SK-N-SH treated with all-trans-retinoic acid at 6 μM for 48 hours (cell line): ENCODE data around the gene SNPH.
A peak's percentile ranks its signal among the peaks of the same experiment; 100 is the strongest.

ENCODE experiments used
- ATAC-seq: fragments of 200-7000 bp; cut with Tn5 transposase; 3 replicates; pipeline ENCODE4 v1.9.1; 2020; ENCODE audit warnings: mild to moderate bottlenecking, moderate library complexity
- ARNTL ChIP-seq: fragments of 450-650 bp; formaldehyde crosslinking; IDR thresholded peaks from 2 replicates; pipeline ENCODE4 v1.5.0; 2020; ENCODE audit warnings: low read depth, mild to moderate bottlenecking, moderate library complexity, borderline replicate concordance
- BACH2 ChIP-seq: fragments of 250-450 bp; sonication (Bioruptor Pico); IDR thresholded peaks from 2 replicates; pipeline ENCODE4 v1.9.0; 2021; ENCODE audit warnings: mild to moderate bottlenecking, borderline replicate concordance
- GLIS3 ChIP-seq: fragments of 250-450 bp; sonication (Bioruptor Pico); IDR thresholded peaks from 2 replicates; pipeline ENCODE4 v1.5.0; 2020; ENCODE audit warnings: mild to moderate bottlenecking, moderate library complexity
- ISL1 ChIP-seq: fragments of 250-450 bp; sonication (Bioruptor Pico); IDR thresholded peaks from 2 replicates; pipeline ENCODE4 v2.1.2; 2022; ENCODE audit warnings: mild to moderate bottlenecking, moderate library complexity
- OSR1 ChIP-seq: fragments of 250-450 bp; sonication (Bioruptor Pico); IDR thresholded peaks from 2 replicates; pipeline ENCODE4 v1.8.0; 2022; ENCODE audit warnings: moderate library complexity, mild to moderate bottlenecking, inconsistent platforms
- PPARA ChIP-seq: fragments of 250-450 bp; sonication (Bioruptor Pico); IDR thresholded peaks from 2 replicates; pipeline ENCODE4 v1.5.0; 2020; ENCODE audit warnings: mild to moderate bottlenecking, borderline replicate concordance
- RARB ChIP-seq: fragments of 250-450 bp; sonication (Bioruptor Pico); IDR thresholded peaks from 2 replicates; pipeline ENCODE4 v1.8.0; 2021; ENCODE audit warnings: mild to moderate bottlenecking, moderate library complexity
- SNAI2 ChIP-seq: fragments of 250-450 bp; sonication (Bioruptor Pico); IDR thresholded peaks from 2 replicates; pipeline ENCODE4 v1.5.0; 2020; ENCODE audit warnings: mild to moderate bottlenecking, moderate library complexity
- TCF4 ChIP-seq: fragments of 250-450 bp; sonication (Bioruptor Pico); IDR thresholded peaks from 2 replicates; pipeline ENCODE4 v1.8.0; 2021; ENCODE audit warnings: mild to moderate bottlenecking, moderate library complexity, borderline replicate concordance
- TOX ChIP-seq: fragments of 250-450 bp; sonication (Bioruptor Pico); IDR thresholded peaks from 2 replicates; pipeline ENCODE4 v1.8.0; 2021; ENCODE audit warnings: mild to moderate bottlenecking, moderate library complexity, borderline replicate concordance
- ZC3H10 ChIP-seq: fragments of 250-450 bp; sonication (Bioruptor Pico); IDR thresholded peaks from 2 replicates; pipeline ENCODE4 v1.5.1; 2021; ENCODE audit warnings: mild to moderate bottlenecking, moderate library complexity
- ZFP3 ChIP-seq: fragments of 250-450 bp; sonication (Bioruptor Pico); IDR thresholded peaks from 2 replicates; pipeline ENCODE4 v1.5.0; 2020; ENCODE audit warnings: mild to moderate bottlenecking, moderate library complexity
- ZFP30 ChIP-seq: fragments of 450-650 bp; formaldehyde crosslinking; IDR thresholded peaks from 2 replicates; pipeline ENCODE4 v1.5.0; 2022; ENCODE audit warnings: mild to moderate bottlenecking, moderate library complexity
- ZNF565 ChIP-seq: fragments of 450-650 bp; formaldehyde crosslinking; conservative IDR thresholded peaks from 2 replicates; pipeline ENCODE4 v1.5.0; 2020; ENCODE audit warnings: low read depth, mild to moderate bottlenecking, moderate library complexity
- ZNF70 ChIP-seq: fragments of 450-650 bp; formaldehyde crosslinking; IDR thresholded peaks from 2 replicates; pipeline ENCODE4 v1.5.0; 2020; ENCODE audit warnings: mild to moderate bottlenecking, moderate library complexity
- ZNF8 ChIP-seq: fragments of 450-650 bp; formaldehyde crosslinking; IDR thresholded peaks from 2 replicates; pipeline ENCODE4 v1.5.0; 2020; ENCODE audit warnings: mild to moderate bottlenecking, moderate library complexity
- TF ChIP-seq, protein P1 (sequence below): fragments of 250-450 bp; sonication (Bioruptor Pico); IDR thresholded peaks from 2 replicates; pipeline ENCODE4 v1.8.0; 2020; ENCODE audit warnings: mild to moderate bottlenecking, moderate library complexity, borderline replicate concordance
- TF ChIP-seq, protein P2 (sequence below): fragments of 250-450 bp; sonication (Bioruptor Pico); IDR thresholded peaks from 2 replicates; pipeline ENCODE4 v1.8.0; 2021; ENCODE audit warnings: low read depth, mild to moderate bottlenecking, moderate library complexity, borderline replicate concordance
- TF ChIP-seq, protein P3 (sequence below): fragments of 250-450 bp; sonication (Bioruptor Pico); IDR thresholded peaks from 2 replicates; pipeline ENCODE4 v1.5.1; 2020; ENCODE audit warnings: low read depth, mild to moderate bottlenecking, moderate library complexity
- TF ChIP-seq, protein P4 (sequence below): fragments of 250-450 bp; sonication (Bioruptor Pico); IDR thresholded peaks from 2 replicates; pipeline ENCODE4 v1.5.1; 2021; ENCODE audit warnings: mild to moderate bottlenecking, moderate library complexity
- TF ChIP-seq, protein P5 (sequence below): fragments of 250-450 bp; sonication (Bioruptor Pico); IDR thresholded peaks from 2 replicates; pipeline ENCODE4 v1.5.0; 2020; ENCODE audit warnings: mild to moderate bottlenecking, moderate library complexity

SNPH gene

GRCh38 chr20:1252416-1252815, 13.7 kb upstream of the SNPH start:
- no peak for TF ChIP-seq ZC3H10 (CRISPR knock-in tag)
- TF ChIP-seq, protein P1, sequence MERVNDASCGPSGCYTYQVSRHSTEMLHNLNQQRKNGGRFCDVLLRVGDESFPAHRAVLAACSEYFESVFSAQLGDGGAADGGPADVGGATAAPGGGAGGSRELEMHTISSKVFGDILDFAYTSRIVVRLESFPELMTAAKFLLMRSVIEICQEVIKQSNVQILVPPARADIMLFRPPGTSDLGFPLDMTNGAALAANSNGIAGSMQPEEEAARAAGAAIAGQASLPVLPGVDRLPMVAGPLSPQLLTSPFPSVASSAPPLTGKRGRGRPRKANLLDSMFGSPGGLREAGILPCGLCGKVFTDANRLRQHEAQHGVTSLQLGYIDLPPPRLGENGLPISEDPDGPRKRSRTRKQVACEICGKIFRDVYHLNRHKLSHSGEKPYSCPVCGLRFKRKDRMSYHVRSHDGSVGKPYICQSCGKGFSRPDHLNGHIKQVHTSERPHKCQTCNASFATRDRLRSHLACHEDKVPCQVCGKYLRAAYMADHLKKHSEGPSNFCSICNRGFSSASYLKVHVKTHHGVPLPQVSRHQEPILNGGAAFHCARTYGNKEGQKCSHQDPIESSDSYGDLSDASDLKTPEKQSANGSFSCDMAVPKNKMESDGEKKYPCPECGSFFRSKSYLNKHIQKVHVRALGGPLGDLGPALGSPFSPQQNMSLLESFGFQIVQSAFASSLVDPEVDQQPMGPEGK (CRISPR knock-in tag), result no peak
- no peak for TF ChIP-seq RARB (CRISPR knock-in tag)
- TF ChIP-seq ZNF8 (CRISPR knock-in tag), result no peak
- TF ChIP-seq, protein P2, sequence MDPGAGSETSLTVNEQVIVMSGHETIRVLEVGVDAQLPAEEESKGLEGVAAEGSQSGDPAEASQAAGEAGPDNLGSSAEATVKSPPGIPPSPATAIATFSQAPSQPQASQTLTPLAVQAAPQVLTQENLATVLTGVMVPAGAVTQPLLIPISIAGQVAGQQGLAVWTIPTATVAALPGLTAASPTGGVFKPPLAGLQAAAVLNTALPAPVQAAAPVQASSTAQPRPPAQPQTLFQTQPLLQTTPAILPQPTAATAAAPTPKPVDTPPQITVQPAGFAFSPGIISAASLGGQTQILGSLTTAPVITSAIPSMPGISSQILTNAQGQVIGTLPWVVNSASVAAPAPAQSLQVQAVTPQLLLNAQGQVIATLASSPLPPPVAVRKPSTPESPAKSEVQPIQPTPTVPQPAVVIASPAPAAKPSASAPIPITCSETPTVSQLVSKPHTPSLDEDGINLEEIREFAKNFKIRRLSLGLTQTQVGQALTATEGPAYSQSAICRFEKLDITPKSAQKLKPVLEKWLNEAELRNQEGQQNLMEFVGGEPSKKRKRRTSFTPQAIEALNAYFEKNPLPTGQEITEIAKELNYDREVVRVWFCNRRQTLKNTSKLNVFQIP (CRISPR knock-in tag), result no peak
- TF ChIP-seq BACH2 (CRISPR knock-in tag), result no peak
- TF ChIP-seq, protein P3, sequence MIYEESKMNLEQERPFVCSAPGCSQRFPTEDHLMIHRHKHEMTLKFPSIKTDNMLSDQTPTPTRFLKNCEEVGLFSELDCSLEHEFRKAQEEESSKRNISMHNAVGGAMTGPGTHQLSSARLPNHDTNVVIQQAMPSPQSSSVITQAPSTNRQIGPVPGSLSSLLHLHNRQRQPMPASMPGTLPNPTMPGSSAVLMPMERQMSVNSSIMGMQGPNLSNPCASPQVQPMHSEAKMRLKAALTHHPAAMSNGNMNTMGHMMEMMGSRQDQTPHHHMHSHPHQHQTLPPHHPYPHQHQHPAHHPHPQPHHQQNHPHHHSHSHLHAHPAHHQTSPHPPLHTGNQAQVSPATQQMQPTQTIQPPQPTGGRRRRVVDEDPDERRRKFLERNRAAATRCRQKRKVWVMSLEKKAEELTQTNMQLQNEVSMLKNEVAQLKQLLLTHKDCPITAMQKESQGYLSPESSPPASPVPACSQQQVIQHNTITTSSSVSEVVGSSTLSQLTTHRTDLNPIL (CRISPR knock-in tag), result no peak
- TF ChIP-seq PPARA, result no peak
- no peak for TF ChIP-seq OSR1 (CRISPR knock-in tag)
- no peak for TF ChIP-seq GLIS3 (CRISPR knock-in tag)
- TF ChIP-seq TCF4 (CRISPR knock-in tag), result no peak
- TF ChIP-seq ZFP3, result no peak
- no peak for TF ChIP-seq ZNF70
- TF ChIP-seq ZNF565 (CRISPR knock-in tag), result no peak
- TF ChIP-seq ARNTL, result no peak
- TF ChIP-seq, protein P4, sequence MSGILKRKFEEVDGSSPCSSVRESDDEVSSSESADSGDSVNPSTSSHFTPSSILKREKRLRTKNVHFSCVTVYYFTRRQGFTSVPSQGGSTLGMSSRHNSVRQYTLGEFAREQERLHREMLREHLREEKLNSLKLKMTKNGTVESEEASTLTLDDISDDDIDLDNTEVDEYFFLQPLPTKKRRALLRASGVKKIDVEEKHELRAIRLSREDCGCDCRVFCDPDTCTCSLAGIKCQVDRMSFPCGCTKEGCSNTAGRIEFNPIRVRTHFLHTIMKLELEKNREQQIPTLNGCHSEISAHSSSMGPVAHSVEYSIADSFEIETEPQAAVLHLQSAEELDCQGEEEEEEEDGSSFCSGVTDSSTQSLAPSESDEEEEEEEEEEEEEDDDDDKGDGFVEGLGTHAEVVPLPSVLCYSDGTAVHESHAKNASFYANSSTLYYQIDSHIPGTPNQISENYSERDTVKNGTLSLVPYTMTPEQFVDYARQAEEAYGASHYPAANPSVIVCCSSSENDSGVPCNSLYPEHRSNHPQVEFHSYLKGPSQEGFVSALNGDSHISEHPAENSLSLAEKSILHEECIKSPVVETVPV (CRISPR knock-in tag), result no peak
- TF ChIP-seq ISL1 (CRISPR knock-in tag), result no peak
- TF ChIP-seq SNAI2 (CRISPR knock-in tag), result no peak
- TF ChIP-seq, protein P5, sequence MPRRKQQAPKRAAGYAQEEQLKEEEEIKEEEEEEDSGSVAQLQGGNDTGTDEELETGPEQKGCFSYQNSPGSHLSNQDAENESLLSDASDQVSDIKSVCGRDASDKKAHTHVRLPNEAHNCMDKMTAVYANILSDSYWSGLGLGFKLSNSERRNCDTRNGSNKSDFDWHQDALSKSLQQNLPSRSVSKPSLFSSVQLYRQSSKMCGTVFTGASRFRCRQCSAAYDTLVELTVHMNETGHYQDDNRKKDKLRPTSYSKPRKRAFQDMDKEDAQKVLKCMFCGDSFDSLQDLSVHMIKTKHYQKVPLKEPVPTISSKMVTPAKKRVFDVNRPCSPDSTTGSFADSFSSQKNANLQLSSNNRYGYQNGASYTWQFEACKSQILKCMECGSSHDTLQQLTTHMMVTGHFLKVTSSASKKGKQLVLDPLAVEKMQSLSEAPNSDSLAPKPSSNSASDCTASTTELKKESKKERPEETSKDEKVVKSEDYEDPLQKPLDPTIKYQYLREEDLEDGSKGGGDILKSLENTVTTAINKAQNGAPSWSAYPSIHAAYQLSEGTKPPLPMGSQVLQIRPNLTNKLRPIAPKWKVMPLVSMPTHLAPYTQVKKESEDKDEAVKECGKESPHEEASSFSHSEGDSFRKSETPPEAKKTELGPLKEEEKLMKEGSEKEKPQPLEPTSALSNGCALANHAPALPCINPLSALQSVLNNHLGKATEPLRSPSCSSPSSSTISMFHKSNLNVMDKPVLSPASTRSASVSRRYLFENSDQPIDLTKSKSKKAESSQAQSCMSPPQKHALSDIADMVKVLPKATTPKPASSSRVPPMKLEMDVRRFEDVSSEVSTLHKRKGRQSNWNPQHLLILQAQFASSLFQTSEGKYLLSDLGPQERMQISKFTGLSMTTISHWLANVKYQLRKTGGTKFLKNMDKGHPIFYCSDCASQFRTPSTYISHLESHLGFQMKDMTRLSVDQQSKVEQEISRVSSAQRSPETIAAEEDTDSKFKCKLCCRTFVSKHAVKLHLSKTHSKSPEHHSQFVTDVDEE (CRISPR knock-in tag), result no peak
- TF ChIP-seq ZFP30 (CRISPR knock-in tag), result no peak
- TF ChIP-seq, all 23 proteins: peak for 0

DNA sequence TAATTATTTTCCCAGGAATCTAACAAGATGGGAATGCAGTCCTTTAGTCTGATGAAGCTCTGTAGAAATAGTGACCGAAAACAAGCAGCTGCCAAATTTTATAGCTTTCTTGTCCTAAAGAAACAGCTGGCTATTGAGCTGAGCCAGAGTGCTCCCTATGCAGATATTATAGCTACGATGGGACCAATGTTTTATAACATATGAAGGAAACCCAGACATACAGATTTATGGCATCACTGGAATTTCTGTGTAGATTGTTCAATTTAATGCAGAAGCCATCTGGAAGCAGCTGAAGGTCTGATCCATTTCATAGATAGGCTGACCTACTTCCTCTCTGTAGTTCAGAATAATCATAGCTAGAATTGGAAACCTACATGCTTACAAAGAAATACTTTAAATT, 11.8 kb upstream of the SNPH start:
- no peak for ATAC-seq
- no peak for TF ChIP-seq ZFP30 (CRISPR knock-in tag)
- no peak for TF ChIP-seq ZC3H10 (CRISPR knock-in tag)
- TF ChIP-seq, protein P5 (CRISPR knock-in tag), result peak; percentile 79; the same call in 1 of the 2 replicates
- no peak for TF ChIP-seq ISL1 (CRISPR knock-in tag)
- TF ChIP-seq TCF4 (CRISPR knock-in tag), result peak; percentile 85
- no peak for TF ChIP-seq BACH2 (CRISPR knock-in tag)
- TF ChIP-seq, protein P4 (CRISPR knock-in tag), result no peak
- no peak for TF ChIP-seq TOX (CRISPR knock-in tag)
- no peak for TF ChIP-seq OSR1 (CRISPR knock-in tag)
- TF ChIP-seq GLIS3 (CRISPR knock-in tag), result no peak
- TF ChIP-seq ZNF70, result no peak
- no peak for TF ChIP-seq ZNF8 (CRISPR knock-in tag)
- TF ChIP-seq, protein P3 (CRISPR knock-in tag), result no peak
- TF ChIP-seq PPARA, result no peak
- no peak for TF ChIP-seq RARB (CRISPR knock-in tag)
- TF ChIP-seq, protein P2 (CRISPR knock-in tag), result no peak
- TF ChIP-seq ZFP3, result no peak
- TF ChIP-seq ZNF565 (CRISPR knock-in tag), result no peak

More at GRCh38 chr20:1252416-1252815, 13.7 kb upstream of the SNPH start:
- ATAC-seq, result no peak
